OCI-LY3 (cell line): ENCODE results near the gene PIH1D2.

Source experiments
- H2AFZ ChIP-seq: fragments of 200-600, 300-600 bp; shearing (Covaris generic); 2 replicates; pipeline ENCODE4 v1.6.0; 2014; ENCODE audit warnings: antibody characterized with exemption, low read depth, low read length
- H3K27ac ChIP-seq: fragments of 200-600, 300-600 bp; sonication (generic); 2 replicates; pipeline ENCODE4 v1.5.1; 2014; ENCODE audit warnings: mild to moderate bottlenecking, low read length, moderate library complexity, mixed read lengths
- H3K27me3 ChIP-seq: fragments of 200-600, 300-600 bp; sonication (generic); 2 replicates; pipeline ENCODE4 v1.6.1; 2014; ENCODE audit warnings: low read depth, low read length, mixed read lengths
- H3K36me3 ChIP-seq: fragments of 200-600, 300-600 bp; sonication (generic); replicated peaks from 2 replicates; pipeline ENCODE3; 2014; ENCODE audit warnings: low read depth, low read length, mixed read lengths
- H3K4me1 ChIP-seq: fragments of 300-600, 200-600 bp; sonication (generic); 2 replicates; pipeline ENCODE4 v1.6.1; 2014; ENCODE audit warnings: low read length, mixed read lengths
- H3K4me2 ChIP-seq: fragments of 200-600, 300-600 bp; sonication (generic); 2 replicates; pipeline ENCODE4 v1.6.1; 2014; ENCODE audit warnings: low read length, mixed read lengths
- H3K4me3 ChIP-seq: fragments of 300-600, 200-600 bp; sonication (generic); 2 replicates; pipeline ENCODE4 v1.5.1; 2014; ENCODE audit warnings: antibody characterized with exemption, mild to moderate bottlenecking, low read length, moderate library complexity
- H3K79me2 ChIP-seq: fragments of 300-600, 200-600 bp; shearing (Covaris generic); 2 replicates; pipeline ENCODE4 v1.6.1; 2014; ENCODE audit warnings: mild to moderate bottlenecking, low read length, mixed read lengths
- H3K9ac ChIP-seq: fragments of 300-600, 200-600 bp; shearing (Covaris generic); 2 replicates; pipeline ENCODE4 v1.6.0; 2014; ENCODE audit warnings: mild to moderate bottlenecking, low read length, moderate library complexity
- H3K9me3 ChIP-seq: fragments of 200-600, 300-600 bp; shearing (Covaris generic); 2 replicates; pipeline ENCODE4 v1.6.1; 2014; ENCODE audit warnings: low read length, mixed read lengths; ENCODE audit not compliant: insufficient read depth
- H4K20me1 ChIP-seq: fragments of 200-600, 300-600 bp; sonication (generic); 2 replicates; pipeline ENCODE4 v1.6.1; 2016; ENCODE audit warnings: low read length, mixed read lengths; ENCODE audit not compliant: insufficient read depth
- EZH2phosphoT487 ChIP-seq: fragments of 200-600 bp; shearing (Covaris generic); IDR thresholded peaks from 2 replicates; pipeline ENCODE4 v1.6.1; 2018; ENCODE audit warnings: antibody characterized with exemption, mixed run types, low read depth
- TF ChIP-seq, protein P1 (sequence below): fragments of 200-600, 300-600 bp; sonication (generic); IDR thresholded peaks from 2 replicates; pipeline ENCODE4 v1.5.1; 2014; ENCODE audit warnings: antibody characterized with exemption, low read length, low read depth

PIH1D2 gene

DNA sequence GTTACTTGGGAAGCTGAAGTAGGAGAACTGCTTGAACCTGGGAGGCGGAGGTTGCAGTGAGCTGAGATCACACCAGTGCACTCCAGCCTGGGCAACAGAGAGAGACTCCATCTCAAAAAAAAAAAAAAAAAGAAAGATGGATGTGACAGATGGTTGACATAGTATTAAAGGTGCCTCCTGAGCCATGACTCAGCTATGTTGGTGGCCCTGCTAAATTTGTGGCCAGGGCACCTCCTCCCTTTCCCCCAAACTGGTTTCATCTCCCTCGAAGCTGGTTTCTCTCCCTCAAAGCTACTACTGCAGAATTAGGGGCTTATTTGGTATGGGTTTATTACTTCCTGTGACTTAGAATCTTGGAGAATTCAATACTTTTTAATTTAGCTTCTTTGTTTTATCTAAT is 44.4 kb upstream of the PIH1D2 start:
- Histone ChIP-seq H3K9me3 (no peaks in the 10 kb centered on the region), H3K9ac (no peak overlapping the region), H2AFZ (no peak overlapping the region), H3K27me3 (no peaks in the 10 kb centered on the region), H3K4me3 (no peak overlapping the region), H3K4me2 (no peak overlapping the region), H3K36me3 (no peaks in the 10 kb centered on the region), H3K27ac (no peak overlapping the region), H4K20me1 (no peaks in the 10 kb centered on the region), H3K79me2 (no peaks in the 10 kb centered on the region), H3K4me1 (peaks cover 18% of the 10 kb centered on the region)
- TF ChIP-seq, protein P1, sequence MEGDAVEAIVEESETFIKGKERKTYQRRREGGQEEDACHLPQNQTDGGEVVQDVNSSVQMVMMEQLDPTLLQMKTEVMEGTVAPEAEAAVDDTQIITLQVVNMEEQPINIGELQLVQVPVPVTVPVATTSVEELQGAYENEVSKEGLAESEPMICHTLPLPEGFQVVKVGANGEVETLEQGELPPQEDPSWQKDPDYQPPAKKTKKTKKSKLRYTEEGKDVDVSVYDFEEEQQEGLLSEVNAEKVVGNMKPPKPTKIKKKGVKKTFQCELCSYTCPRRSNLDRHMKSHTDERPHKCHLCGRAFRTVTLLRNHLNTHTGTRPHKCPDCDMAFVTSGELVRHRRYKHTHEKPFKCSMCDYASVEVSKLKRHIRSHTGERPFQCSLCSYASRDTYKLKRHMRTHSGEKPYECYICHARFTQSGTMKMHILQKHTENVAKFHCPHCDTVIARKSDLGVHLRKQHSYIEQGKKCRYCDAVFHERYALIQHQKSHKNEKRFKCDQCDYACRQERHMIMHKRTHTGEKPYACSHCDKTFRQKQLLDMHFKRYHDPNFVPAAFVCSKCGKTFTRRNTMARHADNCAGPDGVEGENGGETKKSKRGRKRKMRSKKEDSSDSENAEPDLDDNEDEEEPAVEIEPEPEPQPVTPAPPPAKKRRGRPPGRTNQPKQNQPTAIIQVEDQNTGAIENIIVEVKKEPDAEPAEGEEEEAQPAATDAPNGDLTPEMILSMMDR, result no peak
- no peak for TF ChIP-seq EZH2phosphoT487

DNA sequence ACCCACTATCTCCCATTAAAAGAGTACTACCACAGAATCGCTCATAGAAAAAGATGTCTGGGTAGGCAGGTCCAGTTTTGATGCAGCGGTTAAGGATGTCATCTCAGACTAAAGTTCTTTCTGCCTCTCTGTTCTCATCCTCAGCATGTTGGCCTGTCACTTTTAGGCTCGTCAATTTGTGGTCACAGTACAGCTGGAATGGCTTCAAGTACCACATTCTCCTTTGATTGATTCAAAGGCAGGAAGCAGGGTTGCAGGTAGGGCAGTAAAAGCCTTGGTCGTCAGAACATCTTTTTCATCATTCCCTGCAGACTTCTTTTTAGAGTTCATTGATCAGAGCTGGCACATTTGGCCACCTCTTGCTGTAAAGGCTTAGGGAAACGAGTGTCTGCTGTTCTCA is 41.6 kb upstream of the PIH1D2 start:
- H3K4me1 ChIP-seq, result peaks cover 10% of the 10 kb centered on the region
- no peak overlapping the region for H3K4me3 ChIP-seq
- no peaks in the 10 kb centered on the region for H3K79me2 ChIP-seq
- no peaks in the 10 kb centered on the region for H3K27me3 ChIP-seq
- H4K20me1 ChIP-seq, result no peaks in the 10 kb centered on the region
- TF ChIP-seq, protein P1, result no peak
- no peak overlapping the region for H3K27ac ChIP-seq
- H3K9ac ChIP-seq, result no peak overlapping the region
- no peaks in the 10 kb centered on the region for H3K9me3 ChIP-seq
- no peak overlapping the region for H3K4me2 ChIP-seq
- no peaks in the 10 kb centered on the region for H3K36me3 ChIP-seq
- H2AFZ ChIP-seq, result no peak overlapping the region

DNA sequence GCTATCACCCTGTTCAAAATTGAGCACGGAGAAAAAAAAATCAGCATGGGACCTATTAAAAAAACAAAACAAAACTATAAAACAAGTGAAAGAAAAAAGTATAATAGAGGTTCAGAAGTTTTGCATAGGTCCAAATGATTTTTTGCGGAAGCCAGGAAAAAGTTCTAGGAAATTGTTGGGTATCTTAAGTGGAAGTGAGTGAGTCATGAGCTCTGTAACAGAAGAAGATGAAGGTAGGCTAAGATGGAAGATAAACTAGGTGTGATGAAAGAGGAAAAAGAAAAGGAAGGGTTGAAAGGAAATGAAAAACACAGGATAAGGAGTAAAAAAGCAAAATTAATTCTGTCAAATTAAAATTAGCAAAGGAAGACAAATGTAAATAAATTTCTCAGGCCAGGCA is 40.6 kb upstream of the PIH1D2 start:
- H3K9me3 ChIP-seq, result no peaks in the 10 kb centered on the region
- H3K27ac ChIP-seq, result no peak overlapping the region
- H3K4me2 ChIP-seq, result no peak overlapping the region
- H4K20me1 ChIP-seq, result no peaks in the 10 kb centered on the region
- H3K4me1 ChIP-seq, result peaks cover 5% of the 10 kb centered on the region; the same call in 1 of the 2 replicates
- no peaks in the 10 kb centered on the region for H3K27me3 ChIP-seq
- no peak overlapping the region for H2AFZ ChIP-seq
- H3K79me2 ChIP-seq, result no peaks in the 10 kb centered on the region
- no peak overlapping the region for H3K4me3 ChIP-seq
- no peaks in the 10 kb centered on the region for H3K36me3 ChIP-seq
- no peak overlapping the region for H3K9ac ChIP-seq
- no peak for TF ChIP-seq EZH2phosphoT487
- TF ChIP-seq, protein P1, result no peak

GRCh38 chr11:112113539-112114457 is 40.0 kb upstream of the PIH1D2 start:
- Histone ChIP-seq H4K20me1 (no peaks in the 10 kb centered on the region), H3K36me3 (no peaks in the 10 kb centered on the region), H3K9me3 (no peaks in the 10 kb centered on the region), H3K4me3 (no peak overlapping the region), H2AFZ (peak overlapping the region; percentile 37), H3K4me2 (peak overlapping the region; percentile 52), H3K9ac (no peak overlapping the region), H3K27me3 (no peaks in the 10 kb centered on the region), H3K4me1 (peaks cover 5% of the 10 kb centered on the region; the same call in 1 of the 2 replicates), H3K79me2 (no peaks in the 10 kb centered on the region), H3K27ac (no peak overlapping the region)
- TF ChIP-seq, protein P1, result peak; percentile 61
- TF ChIP-seq EZH2phosphoT487, result no peak
